Measurements from ENCODE around the gene SLC9C2. TPM values are rescaled to one million over a fixed set of nuclear protein-coding genes. Genes with fewer than 3 reads are reported as not detected.
"Not testable (repeated sequence)": the region's sequence is repeated elsewhere in the genome, so short reads cannot be mapped to it uniquely, and the experiment has no call there.

Gene SLC9C2
- total RNA-seq, 2 experiments from 2014 or later = not detected

DNA sequence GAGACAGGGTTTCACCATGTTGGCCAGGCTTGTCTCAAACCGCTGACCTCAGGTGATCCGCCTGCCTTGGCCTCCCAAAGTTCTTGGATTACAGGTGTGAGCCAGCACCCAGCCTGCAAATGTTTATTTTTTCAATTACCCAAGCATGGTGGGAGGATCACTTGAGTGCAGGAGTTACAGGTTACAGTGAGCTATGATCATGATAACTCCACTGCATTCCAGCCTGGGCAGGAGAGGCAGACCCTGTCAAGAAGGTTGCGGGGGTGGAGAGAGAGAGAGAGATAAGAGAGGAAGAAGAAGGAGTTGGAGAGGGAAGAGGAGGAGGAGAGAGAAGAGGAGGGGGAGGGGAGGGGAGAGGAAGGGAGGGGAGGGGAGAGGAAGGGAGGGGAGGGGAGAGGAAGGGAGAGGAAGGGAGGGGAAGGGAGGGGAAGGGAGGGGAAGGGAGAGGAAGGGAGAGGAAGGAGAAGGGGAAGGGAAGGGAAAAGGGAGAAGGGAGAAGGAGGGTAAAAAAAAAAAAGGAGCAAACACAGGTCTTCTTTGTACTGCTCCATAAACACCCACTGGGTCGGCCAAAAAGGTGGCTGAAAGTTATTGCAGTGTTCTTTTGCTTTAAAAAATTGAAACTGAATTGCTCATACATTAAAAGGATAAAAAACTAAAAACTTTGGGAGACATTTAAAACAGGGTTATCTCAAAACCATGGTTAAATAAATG lies 5.8 kb upstream of the SLC9C2 start:
- no peaks in the 10 kb centered on the region for H3K36me3 ChIP-seq (ENCODE audit: insufficient read depth, low read length)
- intact Hi-C loops (cut with DNase I, micrococcal nuclease) = no loop called here
- H3K27me3 ChIP-seq (ENCODE audit: control insufficient read depth in 1 of 2, insufficient read depth in 2 of 2, low read length in 2 of 2) = no peaks in the 10 kb centered on the region
- no peaks in the 10 kb centered on the region for H3K36me3 Mint-ChIP-seq (ENCODE audit: low read depth)
- ATAC-seq (ENCODE audit: poor library complexity) = no peak
- no peaks in the 10 kb centered on the region for H3K9me3 Mint-ChIP-seq
- H3K4me1 ChIP-seq (ENCODE audit: insufficient read depth, low read length) = no peaks in the 10 kb centered on the region
- no peak for DNase-seq
- H3K9me3 ChIP-seq (ENCODE audit: control insufficient read depth in 1 of 2, insufficient read depth in 1 of 2, low read length in 2 of 2) = peaks cover 0 to 6% of the 10 kb centered on the region in 2 experiments
- no peak overlapping the region for H3K4me3 ChIP-seq (ENCODE audit: low read length)
- H3K27me3 Mint-ChIP-seq = no peaks in the 10 kb centered on the region
- H3K27ac Mint-ChIP-seq = no peak overlapping the region
- ChIA-PET POLR2A (interaction anchor here (0.6 kb wide), 1 partner anchor 110 kb away, joined by 3 read pairs; no protein-coding TSS in a partner anchor), CTCF (no interaction called here)
- no peaks in the 10 kb centered on the region for H3K4me1 Mint-ChIP-seq (ENCODE audit: low read depth)
- TF ChIP-seq CTCF (IDR thresholded peaks at IDR 0.05) = no peak
- H3K27ac ChIP-seq (ENCODE audit: low read depth in 1 of 2, low read length in 2 of 2) = no peak overlapping the region
- no peak overlapping the region for H3K4me3 Mint-ChIP-seq

- Histone ChIP-seq H3K4me1 (ENCODE audit: insufficient read depth, low read length) (no peaks in the 10 kb centered on the region), H3K27me3 (ENCODE audit: control insufficient read depth in 1 of 2, insufficient read depth in 2 of 2, low read length in 2 of 2) (no peaks in the 10 kb centered on the region), H3K9me3 (ENCODE audit: control insufficient read depth in 1 of 2, insufficient read depth in 1 of 2, low read length in 2 of 2) (no peaks in the 10 kb centered on the region), H3K4me3 (ENCODE audit: low read length) (no peak overlapping the region), H3K27ac (ENCODE audit: low read depth in 1 of 2, low read length in 2 of 2) (no peak overlapping the region), H3K36me3 (ENCODE audit: insufficient read depth, low read length) (no peaks in the 10 kb centered on the region)
- DNase-seq = peak in 1 of 14 experiments; percentile 14
- POLR2A ChIA-PET = no interaction called here
- TF ChIP-seq CTCF (IDR thresholded peaks at IDR 0.05) = no peak
- peaks cover 12% of the 10 kb centered on the region for H3K27me3 Mint-ChIP-seq
- intact Hi-C loops (cut with DNase I, micrococcal nuclease) = no loop called here
- ATAC-seq (ENCODE audit: poor library complexity) = no peak
- no peaks in the 10 kb centered on the region for H3K9me3 Mint-ChIP-seq
- H3K27ac Mint-ChIP-seq = no peak overlapping the region
- H3K36me3 Mint-ChIP-seq (ENCODE audit: low read depth) = no peaks in the 10 kb centered on the region
- no peak overlapping the region for H3K4me3 Mint-ChIP-seq
- H3K4me1 Mint-ChIP-seq (ENCODE audit: low read depth) = no peaks in the 10 kb centered on the region
- CTCF ChIA-PET = no interaction called here
Observed at GRCh38 chr1:173601588-173601987, 1.3 kb downstream of the SLC9C2 start.

- ChIA-PET CTCF (no interaction called here), POLR2A (no interaction called here)
- DNase-seq (no peak), ATAC-seq (ENCODE audit: poor library complexity) (no peak)
- Mint-ChIP-seq H3K9me3 (peaks cover 4% of the 10 kb centered on the region), H3K27me3 (peaks cover 8% of the 10 kb centered on the region), H3K27ac (no peak overlapping the region), H3K4me1 (ENCODE audit: low read depth) (no peaks in the 10 kb centered on the region), H3K36me3 (ENCODE audit: low read depth) (no peaks in the 10 kb centered on the region), H3K4me3 (no peak overlapping the region)
- H3K27ac ChIP-seq (ENCODE audit: low read depth in 1 of 2, low read length in 2 of 2) = no peak overlapping the region
- intact Hi-C loops (cut with DNase I, micrococcal nuclease) = no loop called here
- H3K27me3 ChIP-seq (ENCODE audit: control insufficient read depth in 1 of 2, insufficient read depth in 2 of 2, low read length in 2 of 2) = peaks cover 2 to 6% of the 10 kb centered on the region in 2 experiments
- no peaks in the 10 kb centered on the region for H3K4me1 ChIP-seq (ENCODE audit: insufficient read depth, low read length)
- H3K9me3 ChIP-seq (ENCODE audit: control insufficient read depth in 1 of 2, insufficient read depth in 1 of 2, low read length in 2 of 2) = peaks cover 0 to 5% of the 10 kb centered on the region in 2 experiments
- no peak for TF ChIP-seq CTCF (IDR thresholded peaks at IDR 0.05)
- H3K4me3 ChIP-seq (ENCODE audit: low read length) = no peak overlapping the region
- H3K36me3 ChIP-seq (ENCODE audit: insufficient read depth, low read length) = no peaks in the 10 kb centered on the region
Observed at GRCh38 chr1:173596097-173596825, 6.6 kb downstream of the SLC9C2 start.

GRCh38 chr1:173591138-173591537 lies 11.7 kb downstream of the SLC9C2 start:
- H3K27me3 Mint-ChIP-seq; H3K4me3 ChIP-seq (ENCODE audit: low read length); ATAC-seq (ENCODE audit: poor library complexity); DNase-seq; H3K36me3 ChIP-seq (ENCODE audit: insufficient read depth, low read length); H3K27ac ChIP-seq (ENCODE audit: low read depth in 1 of 2, low read length in 2 of 2); POLR2A ChIA-PET; H3K27ac Mint-ChIP-seq; H3K4me1 Mint-ChIP-seq (ENCODE audit: low read depth); CTCF ChIA-PET; H3K4me1 ChIP-seq (ENCODE audit: insufficient read depth, low read length); intact Hi-C loops (cut with DNase I, micrococcal nuclease); H3K9me3 Mint-ChIP-seq; H3K4me3 Mint-ChIP-seq; H3K36me3 Mint-ChIP-seq (ENCODE audit: low read depth); H3K27me3 ChIP-seq (ENCODE audit: control insufficient read depth in 1 of 2, insufficient read depth in 2 of 2, low read length in 2 of 2); H3K9me3 ChIP-seq (ENCODE audit: control insufficient read depth in 1 of 2, insufficient read depth in 1 of 2, low read length in 2 of 2): not testable (repeated sequence)
